Activated B cell treated with CpG ODN at 0.5 μM for 24 hours (primary cell): ENCODE data around the gene HOXB4. TPM values are rescaled to one million over a fixed set of nuclear protein-coding genes. Genes with fewer than 3 reads are reported as not detected.

Experiments used
- ATAC-seq: fragments of 200-7000 bp; cut with Tn5 transposase; one replicate; pipeline ENCODE4 v1.10.0; 2021; ENCODE audit warnings: low read depth, mild to moderate bottlenecking, moderate library complexity
- CTCF ChIA-PET: fragments of 350-600 bp; sonication (Branson Sonifier 250); formaldehyde crosslinking; loops from one replicate; lab custom pipeline; 2021; ENCODE audit warnings: antibody characterized with exemption; lab: Charles Lee
- POLR2A ChIA-PET: fragments of 350-600 bp; sonication (Branson Sonifier 250); formaldehyde crosslinking; loops from one replicate; lab custom pipeline; 2021; ENCODE audit warnings: antibody characterized with exemption; lab: Charles Lee
- DNase-seq: peaks from one replicate; pipeline ENCODE4 v3.0.0; 2022
- H3K27ac Mint-ChIP-seq: one replicate; pipeline ENCODE4 v1.8.0; 2020; ENCODE audit warnings: mixed read lengths
- H3K27me3 Mint-ChIP-seq: one replicate; pipeline ENCODE4 v1.8.0; 2021; ENCODE audit warnings: mixed read lengths
- H3K36me3 Mint-ChIP-seq: one replicate; pipeline ENCODE4 v1.8.0; 2021; ENCODE audit warnings: low read depth, mixed read lengths
- H3K4me1 Mint-ChIP-seq: one replicate; pipeline ENCODE4 v1.8.0; 2021; ENCODE audit warnings: mixed read lengths
- H3K4me3 Mint-ChIP-seq: one replicate; pipeline ENCODE4 v1.8.0; 2020; ENCODE audit warnings: mild to moderate bottlenecking, mixed read lengths
- H3K9me3 Mint-ChIP-seq: one replicate; pipeline ENCODE4 v1.8.0; 2020; ENCODE audit warnings: mixed read lengths
- intact Hi-C: fragments of 100-400 bp; cut with micrococcal nuclease; formaldehyde crosslinking; loops from one replicate; pipeline ENCODE4 v1.15.1; 2024
- total RNA-seq: library from RNA; stranded (reverse); gene quantifications from 2 replicates; pipeline ENCODE4 v1.2.3, GENCODE V29; 2022
- TF ChIP-seq, protein P1 (sequence below): fragments of 200-600 bp; IDR thresholded peaks from one replicate; pipeline ENCODE4 v1.8.0; 2022; ENCODE audit warnings: antibody characterized with exemption, mild to moderate bottlenecking

The HOXB4 gene
- total RNA-seq, 1 donor from 2014 or later = 1.4 TPM

GRCh38 chr17:48604770-48605329 lies 26.7 kb upstream of the HOXB4 start, which contains the start of gene HOXB6:
Gene HOXB6, minus strand, starts transcription at chr17:48604986. Its CDS starts 6,836 bp downstream, at chr17:48598150.
- DNase-seq = no peak

GRCh38 chr17:48603959-48604769 lies 26.0 kb upstream of the HOXB4 start:
- CTCF ChIA-PET = interaction anchor here (0.7 to 0.9 kb wide), 3 partner anchors 9 to 271 kb away, joined by 3 to 5 read pairs (median 4); no protein-coding TSS in a partner anchor
- intact Hi-C loops = no loop called here
- peaks cover 64% of the 10 kb centered on the region for H3K27me3 Mint-ChIP-seq
- TF ChIP-seq, protein P1, sequence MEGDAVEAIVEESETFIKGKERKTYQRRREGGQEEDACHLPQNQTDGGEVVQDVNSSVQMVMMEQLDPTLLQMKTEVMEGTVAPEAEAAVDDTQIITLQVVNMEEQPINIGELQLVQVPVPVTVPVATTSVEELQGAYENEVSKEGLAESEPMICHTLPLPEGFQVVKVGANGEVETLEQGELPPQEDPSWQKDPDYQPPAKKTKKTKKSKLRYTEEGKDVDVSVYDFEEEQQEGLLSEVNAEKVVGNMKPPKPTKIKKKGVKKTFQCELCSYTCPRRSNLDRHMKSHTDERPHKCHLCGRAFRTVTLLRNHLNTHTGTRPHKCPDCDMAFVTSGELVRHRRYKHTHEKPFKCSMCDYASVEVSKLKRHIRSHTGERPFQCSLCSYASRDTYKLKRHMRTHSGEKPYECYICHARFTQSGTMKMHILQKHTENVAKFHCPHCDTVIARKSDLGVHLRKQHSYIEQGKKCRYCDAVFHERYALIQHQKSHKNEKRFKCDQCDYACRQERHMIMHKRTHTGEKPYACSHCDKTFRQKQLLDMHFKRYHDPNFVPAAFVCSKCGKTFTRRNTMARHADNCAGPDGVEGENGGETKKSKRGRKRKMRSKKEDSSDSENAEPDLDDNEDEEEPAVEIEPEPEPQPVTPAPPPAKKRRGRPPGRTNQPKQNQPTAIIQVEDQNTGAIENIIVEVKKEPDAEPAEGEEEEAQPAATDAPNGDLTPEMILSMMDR = no peak
- no peaks in the 10 kb centered on the region for H3K9me3 Mint-ChIP-seq
- no peak overlapping the region for H3K4me3 Mint-ChIP-seq
- DNase-seq = no peak
- peaks cover 6% of the 10 kb centered on the region for H3K4me1 Mint-ChIP-seq
- ATAC-seq = no peak
- H3K27ac Mint-ChIP-seq = no peak overlapping the region
- no peaks in the 10 kb centered on the region for H3K36me3 Mint-ChIP-seq
- POLR2A ChIA-PET = interaction anchor here (0.7 kb wide), 1 partner anchor 275 kb away, joined by 14 read pairs; no protein-coding TSS in a partner anchor

More at GRCh38 chr17:48604770-48605329, 26.7 kb upstream of the HOXB4 start, which contains the start of gene HOXB6:
- ATAC-seq = no peak
- ChIA-PET POLR2A (interaction anchor here (0.7 kb wide), 1 partner anchor 274 kb away, joined by 14 read pairs; no protein-coding TSS in a partner anchor), CTCF (interaction anchor here (0.8 to 2.0 kb wide), 3 partner anchors 8 to 271 kb away, joined by 3 to 9 read pairs (median 4); no protein-coding TSS in a partner anchor)
- H3K36me3 Mint-ChIP-seq = no peaks in the 10 kb centered on the region
- H3K27ac Mint-ChIP-seq = no peak within 1 kb of the TSS
- intact Hi-C loops = no loop called here
- H3K4me1 Mint-ChIP-seq = peaks cover 6% of the 10 kb centered on the region
- H3K4me3 Mint-ChIP-seq = peak within 1 kb of the TSS; percentile 20
- H3K9me3 Mint-ChIP-seq = no peaks in the 10 kb centered on the region
- TF ChIP-seq, protein P1 = no peak
- H3K27me3 Mint-ChIP-seq = peaks cover 60% of the 10 kb centered on the region

- ChIA-PET POLR2A (interaction anchor here (0.6 to 1.4 kb wide), 5 partner anchors 8 to 576 kb away, joined by 3 to 7 read pairs (median 5); no protein-coding TSS in a partner anchor), CTCF (interaction anchor here (0.8 to 1.5 kb wide), 4 partner anchors 20 to 307 kb away, joined by 3 to 5 read pairs (median 3); no protein-coding TSS in a partner anchor)
- Mint-ChIP-seq H3K4me1 (peaks cover 20% of the 10 kb centered on the region), H3K9me3 (no peaks in the 10 kb centered on the region), H3K4me3 (no peak overlapping the region), H3K36me3 (no peaks in the 10 kb centered on the region), H3K27me3 (peaks cover 72% of the 10 kb centered on the region), H3K27ac (no peak overlapping the region)
- intact Hi-C loops = no loop called here
- no peak for DNase-seq
- TF ChIP-seq, protein P1 = no peak
- ATAC-seq = no peak
Measured at GRCh38 chr17:48601539-48602425, 23.6 kb upstream of the HOXB4 start.

DNA sequence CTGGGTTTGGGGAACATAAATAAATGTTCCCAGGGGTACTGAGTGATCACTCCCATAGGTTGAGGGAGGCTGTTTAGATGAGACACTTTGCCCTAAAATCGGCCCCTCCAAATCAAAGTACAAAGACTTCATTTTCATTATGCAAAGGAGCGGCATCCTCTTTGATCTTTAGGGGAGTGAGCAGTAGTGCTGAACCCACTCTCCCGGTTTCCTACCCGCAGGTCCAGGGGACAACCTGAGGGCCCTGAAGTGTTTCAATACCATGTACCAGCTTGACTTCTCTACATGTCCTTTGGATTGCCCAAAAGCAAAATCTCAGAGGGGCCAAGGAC lies 23.0 kb upstream of the HOXB4 start:
- Mint-ChIP-seq H3K36me3 (no peaks in the 10 kb centered on the region), H3K4me1 (peaks cover 26% of the 10 kb centered on the region), H3K27ac (no peak overlapping the region), H3K9me3 (no peaks in the 10 kb centered on the region), H3K4me3 (no peak overlapping the region), H3K27me3 (peaks cover 74% of the 10 kb centered on the region)
- DNase-seq (no peak), ATAC-seq (no peak)
- CTCF ChIA-PET = interaction anchor here (0.8 to 1.5 kb wide), 3 partner anchors 21 to 306 kb away, joined by 3 read pairs; no protein-coding TSS in a partner anchor
- TF ChIP-seq, protein P1 = no peak
- POLR2A ChIA-PET = interaction anchor here (0.7 to 1.4 kb wide), 3 partner anchors 9 to 39 kb away, joined by 3 to 7 read pairs (median 5); no protein-coding TSS in a partner anchor
- intact Hi-C loops = no loop called here
